ENCODE data around the gene HHIPL1. TPM values are rescaled to one million over a fixed set of nuclear protein-coding genes. Genes with fewer than 3 reads are reported as not detected.

Gene HHIPL1
- total RNA-seq, 1 experiment from 2014 or later = 2.6 TPM

DNA sequence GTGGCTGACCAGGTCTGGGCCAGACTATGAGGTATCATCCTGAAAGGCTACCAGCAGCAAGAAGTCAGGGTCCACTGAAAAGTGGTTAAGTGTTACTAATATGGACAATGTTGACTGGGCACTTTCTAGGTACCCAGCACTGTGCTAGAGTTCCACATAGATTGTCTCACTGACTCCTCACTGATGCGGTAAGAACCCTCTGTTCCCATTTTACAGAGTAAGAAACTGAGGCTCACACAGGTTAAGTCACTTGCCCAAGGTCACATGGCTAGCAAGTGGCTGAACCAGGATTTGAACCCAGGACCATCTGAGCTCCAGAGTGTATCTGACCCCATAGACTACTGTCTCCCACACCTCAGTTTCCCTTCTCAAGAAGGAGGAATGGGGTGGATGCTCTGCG lies 36.3 kb upstream of the HHIPL1 start:
- no peak overlapping the region for H3K23ac ChIP-seq (ENCODE audit: insufficient read length, low read depth, low read length)
- H2BK20ac ChIP-seq (ENCODE audit: low read depth, low read length, poor library complexity, severe bottlenecking) = no peak overlapping the region
- no peak for DNase-seq
- Mint-ChIP-seq H3K27ac (no peak overlapping the region), H3K4me1 (peaks cover 21 to 31% of the 10 kb centered on the region in 2 experiments), H3K4me3 (no peak overlapping the region), H3K9me3 (no peaks in the 10 kb centered on the region), H3K27me3 (ENCODE audit: low read depth) (peaks cover 36% of the 10 kb centered on the region), H3K36me3 (ENCODE audit: insufficient read depth in 1 of 3, low read depth in 3 of 3) (no peaks in the 10 kb centered on the region; a peak in 1 of 7 replicates)
- no CpG with 5 or more reads among the region's 2 CpGs for WGBS (ENCODE audit: extremely low coverage, insufficient read length, low lambda C conversion rate)
- no peak overlapping the region for H2BK120ac ChIP-seq (ENCODE audit: low read depth, low read length, poor library complexity, severe bottlenecking)
- H3K9ac ChIP-seq (ENCODE audit: extremely low read depth, insufficient read length, low read length) = no peak overlapping the region
- no peak overlapping the region for H3K14ac ChIP-seq (ENCODE audit: insufficient read depth, low read length)
- no peaks in the 10 kb centered on the region for H3K9me3 ChIP-seq (ENCODE audit: control insufficient read depth, low read depth, low read length)
- H4K5ac ChIP-seq (ENCODE audit: insufficient read length, low read depth, low read length) = no peak overlapping the region
- H2AFZ ChIP-seq (ENCODE audit: low read length) = no peak overlapping the region
- H3K23me2 ChIP-seq (ENCODE audit: insufficient read length, low read depth, low read length, poor library complexity, severe bottlenecking) = peaks cover 6% of the 10 kb centered on the region
- H3K27me3 ChIP-seq (ENCODE audit: insufficient read depth, low read length) = peaks cover 4% of the 10 kb centered on the region; the same call in 1 of the 2 replicates
- no peak overlapping the region for H2BK12ac ChIP-seq (ENCODE audit: insufficient read length, low read depth, low read length)
- no peaks in the 10 kb centered on the region for H3K4me1 ChIP-seq (ENCODE audit: insufficient read depth, low read length)
- no peaks in the 10 kb centered on the region for H3K79me2 ChIP-seq (ENCODE audit: insufficient read depth, low read length)
- no peak overlapping the region for H3K18ac ChIP-seq (ENCODE audit: insufficient read length, low read depth, low read length)
- no peak overlapping the region for H3K4me2 ChIP-seq (ENCODE audit: insufficient read depth, insufficient read length, low read length)
- H2BK5ac ChIP-seq (ENCODE audit: insufficient read length, low read length) = no peak overlapping the region
- H3K27ac ChIP-seq (ENCODE audit: insufficient read length, low read depth, low read length) = no peak overlapping the region
- H4K8ac ChIP-seq (replicated peaks; ENCODE audit: insufficient read length, low read depth, low read length) = no peak overlapping the region
- no peak overlapping the region for H4K91ac ChIP-seq (ENCODE audit: insufficient read length, low read depth, low read length)
- TF ChIP-seq, protein P1, sequence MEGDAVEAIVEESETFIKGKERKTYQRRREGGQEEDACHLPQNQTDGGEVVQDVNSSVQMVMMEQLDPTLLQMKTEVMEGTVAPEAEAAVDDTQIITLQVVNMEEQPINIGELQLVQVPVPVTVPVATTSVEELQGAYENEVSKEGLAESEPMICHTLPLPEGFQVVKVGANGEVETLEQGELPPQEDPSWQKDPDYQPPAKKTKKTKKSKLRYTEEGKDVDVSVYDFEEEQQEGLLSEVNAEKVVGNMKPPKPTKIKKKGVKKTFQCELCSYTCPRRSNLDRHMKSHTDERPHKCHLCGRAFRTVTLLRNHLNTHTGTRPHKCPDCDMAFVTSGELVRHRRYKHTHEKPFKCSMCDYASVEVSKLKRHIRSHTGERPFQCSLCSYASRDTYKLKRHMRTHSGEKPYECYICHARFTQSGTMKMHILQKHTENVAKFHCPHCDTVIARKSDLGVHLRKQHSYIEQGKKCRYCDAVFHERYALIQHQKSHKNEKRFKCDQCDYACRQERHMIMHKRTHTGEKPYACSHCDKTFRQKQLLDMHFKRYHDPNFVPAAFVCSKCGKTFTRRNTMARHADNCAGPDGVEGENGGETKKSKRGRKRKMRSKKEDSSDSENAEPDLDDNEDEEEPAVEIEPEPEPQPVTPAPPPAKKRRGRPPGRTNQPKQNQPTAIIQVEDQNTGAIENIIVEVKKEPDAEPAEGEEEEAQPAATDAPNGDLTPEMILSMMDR (conservative IDR thresholded peaks at IDR 0.05) = no peak
- no peak overlapping the region for H2BK15ac ChIP-seq (ENCODE audit: low read depth, low read length)
- H3K4ac ChIP-seq (ENCODE audit: low read depth, low read length) = no peak overlapping the region
- H2AK5ac ChIP-seq (ENCODE audit: insufficient read length, low read length) = no peak overlapping the region
- H3K56ac ChIP-seq (ENCODE audit: insufficient read length, low read depth, low read length) = no peak overlapping the region
- no peak overlapping the region for H3T11ph ChIP-seq (ENCODE audit: low read length)
- no peaks in the 10 kb centered on the region for H4K20me1 ChIP-seq (ENCODE audit: control insufficient read depth, insufficient read depth, insufficient read length)
- H3K79me1 ChIP-seq (ENCODE audit: insufficient read depth, low read depth, low read length, poor library complexity, severe bottlenecking) = no peaks in the 10 kb centered on the region

All from H9 (cell line).